Activated naive CD8-positive, alpha-beta T cell treated with anti-CD3 and anti-CD28 coated beads, Interleukin-2, amount 10 ng/mL, durations not matched to agents 7 days and 5 days (primary cell): ENCODE data around the gene PTPRN2. TPM values are rescaled to one million over a fixed set of nuclear protein-coding genes. Genes with fewer than 3 reads are reported as not detected.
"Not testable (repeated sequence)": the region's sequence is repeated elsewhere in the genome, so short reads cannot be mapped to it uniquely, and the experiment has no call there.

Source experiments
- ATAC-seq: fragments of 150-1000 bp; cut with Tn5 transposase; one replicate; pipeline ENCODE4 v1.10.0; 2021; ENCODE audit warnings: low read depth, moderate library complexity
- POLR2A ChIA-PET: fragments of 350-600 bp; sonication (Branson Sonifier 250); formaldehyde crosslinking; loops from one replicate; lab custom pipeline; 2021; ENCODE audit warnings: antibody characterized with exemption; lab: Charles Lee
- DNase-seq: peaks from one replicate; pipeline ENCODE4 v3.0.0; 2021
- H3K27ac Mint-ChIP-seq: one replicate; pipeline ENCODE4 v1.8.0; 2022; ENCODE audit warnings: mild to moderate bottlenecking, mixed read lengths
- H3K27me3 Mint-ChIP-seq: one replicate; pipeline ENCODE4 v1.8.0; 2022; ENCODE audit warnings: mild to moderate bottlenecking, moderate library complexity, mixed read lengths
- H3K36me3 Mint-ChIP-seq: one replicate; pipeline ENCODE4 v1.8.0; 2021; ENCODE audit warnings: mild to moderate bottlenecking, mixed read lengths
- H3K4me1 Mint-ChIP-seq: one replicate; pipeline ENCODE4 v1.8.0; 2021; ENCODE audit warnings: mixed read lengths
- H3K4me3 Mint-ChIP-seq: one replicate; pipeline ENCODE4 v1.8.0; 2022; ENCODE audit warnings: mild to moderate bottlenecking, moderate library complexity, mixed read lengths
- H3K9me3 Mint-ChIP-seq: one replicate; pipeline ENCODE4 v1.8.0; 2021; ENCODE audit warnings: mixed read lengths
- total RNA-seq, 2 experiments: library from RNA; stranded (reverse); gene quantifications; one replicate each; pipeline ENCODE4 v1.2.3, GENCODE V29; 2021

Gene PTPRN2
- total RNA-seq, 2 experiments from 2014 or later = 4.5 to 4.9 TPM

DNA sequence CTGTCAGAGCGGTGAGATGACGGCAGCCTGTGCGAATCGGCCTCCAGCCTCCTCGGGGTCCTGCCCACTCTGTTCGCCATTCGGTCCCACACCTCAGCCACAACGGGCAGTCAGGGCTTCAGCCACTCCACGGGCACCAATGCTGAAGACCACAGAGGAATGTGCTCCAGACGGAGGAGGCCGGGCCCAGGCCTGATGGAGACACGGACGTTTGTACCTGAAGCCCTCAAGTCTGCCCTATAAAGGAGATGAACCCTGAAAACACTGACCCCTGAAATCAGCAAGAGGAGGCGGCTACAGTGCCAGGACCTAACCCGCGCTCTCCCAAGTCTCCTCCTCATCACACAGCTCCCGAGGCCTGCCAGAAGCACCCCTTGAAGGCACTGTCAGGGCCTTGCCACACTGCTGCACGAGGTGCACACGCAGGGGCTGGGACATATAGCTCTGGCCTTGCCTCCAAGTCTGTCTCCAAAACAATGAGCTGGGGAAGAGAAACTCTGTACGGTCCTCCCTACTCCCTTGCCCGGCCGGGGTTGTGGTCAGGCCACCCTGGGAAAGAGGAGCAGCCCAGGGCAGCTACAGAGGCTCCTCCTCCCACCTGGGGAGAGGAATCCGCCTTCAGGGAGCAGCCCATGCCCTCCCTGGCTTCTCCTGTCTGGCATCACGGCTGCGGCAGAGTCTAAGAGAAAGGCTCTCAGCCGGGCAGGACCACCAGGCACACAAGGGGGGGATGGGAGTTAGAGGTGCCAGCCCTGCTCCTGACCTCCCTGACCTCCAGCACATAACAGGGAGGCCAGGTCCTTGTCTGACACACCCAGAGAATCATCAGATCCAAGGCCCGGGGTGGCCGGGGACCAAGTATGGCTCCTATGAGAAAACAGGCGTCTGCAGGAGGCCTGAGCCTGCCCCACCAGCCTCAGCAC is 310.1 kb downstream of the PTPRN2 start:
- Mint-ChIP-seq H3K27ac (no peak overlapping the region), H3K4me3 (no peak overlapping the region), H3K9me3 (no peaks in the 10 kb centered on the region), H3K36me3 (no peaks in the 10 kb centered on the region), H3K4me1 (no peaks in the 10 kb centered on the region), H3K27me3 (no peaks in the 10 kb centered on the region)
- POLR2A ChIA-PET = no interaction called here
- DNase-seq (peak; percentile 16), ATAC-seq (no peak)

DNA sequence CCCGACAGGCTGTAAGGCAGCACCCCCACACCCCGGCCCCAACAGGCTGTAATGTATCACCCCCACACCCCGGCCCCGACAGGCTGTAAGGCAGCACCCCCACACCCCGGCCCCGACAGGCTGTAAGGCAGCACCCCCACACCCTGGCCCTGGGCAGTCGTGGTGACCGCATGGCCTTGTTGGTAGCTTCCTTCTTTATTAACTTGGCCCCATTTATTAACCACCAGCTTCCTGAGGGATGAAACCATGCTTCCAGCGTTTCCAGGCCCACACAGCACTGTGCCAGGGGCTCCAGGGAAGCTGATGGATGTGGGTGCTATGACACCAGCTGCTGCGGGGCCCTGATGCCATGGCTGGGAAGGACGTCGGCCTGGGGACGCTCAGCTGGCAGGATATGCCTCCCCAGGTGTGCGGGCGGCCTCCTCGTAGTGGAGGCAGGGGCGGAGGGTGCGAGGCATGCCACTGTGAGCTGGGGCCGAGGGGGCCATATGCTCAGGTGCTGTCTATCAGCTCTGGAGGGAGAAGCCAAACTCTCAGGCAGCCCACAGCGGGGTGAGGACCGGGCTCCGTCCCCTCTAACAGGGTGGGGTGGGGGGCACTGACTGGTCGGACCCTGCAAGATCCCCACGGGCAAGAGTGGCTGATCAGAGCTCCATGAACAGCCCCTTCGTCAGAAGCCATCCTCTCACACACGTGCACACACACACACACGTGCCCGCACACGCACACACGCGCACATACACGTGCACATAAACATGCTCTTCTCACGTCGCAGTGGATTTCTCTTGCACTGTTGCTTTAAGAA is 311.0 kb downstream of the PTPRN2 start:
- POLR2A ChIA-PET = no interaction called here
- H3K9me3 Mint-ChIP-seq = no peaks in the 10 kb centered on the region
- DNase-seq (peak; percentile 10), ATAC-seq (no peak)
- no peak overlapping the region for H3K27ac Mint-ChIP-seq
- H3K36me3 Mint-ChIP-seq = no peaks in the 10 kb centered on the region
- H3K4me1 Mint-ChIP-seq = no peaks in the 10 kb centered on the region
- H3K27me3 Mint-ChIP-seq = no peaks in the 10 kb centered on the region
- H3K4me3 Mint-ChIP-seq = no peak overlapping the region

DNA sequence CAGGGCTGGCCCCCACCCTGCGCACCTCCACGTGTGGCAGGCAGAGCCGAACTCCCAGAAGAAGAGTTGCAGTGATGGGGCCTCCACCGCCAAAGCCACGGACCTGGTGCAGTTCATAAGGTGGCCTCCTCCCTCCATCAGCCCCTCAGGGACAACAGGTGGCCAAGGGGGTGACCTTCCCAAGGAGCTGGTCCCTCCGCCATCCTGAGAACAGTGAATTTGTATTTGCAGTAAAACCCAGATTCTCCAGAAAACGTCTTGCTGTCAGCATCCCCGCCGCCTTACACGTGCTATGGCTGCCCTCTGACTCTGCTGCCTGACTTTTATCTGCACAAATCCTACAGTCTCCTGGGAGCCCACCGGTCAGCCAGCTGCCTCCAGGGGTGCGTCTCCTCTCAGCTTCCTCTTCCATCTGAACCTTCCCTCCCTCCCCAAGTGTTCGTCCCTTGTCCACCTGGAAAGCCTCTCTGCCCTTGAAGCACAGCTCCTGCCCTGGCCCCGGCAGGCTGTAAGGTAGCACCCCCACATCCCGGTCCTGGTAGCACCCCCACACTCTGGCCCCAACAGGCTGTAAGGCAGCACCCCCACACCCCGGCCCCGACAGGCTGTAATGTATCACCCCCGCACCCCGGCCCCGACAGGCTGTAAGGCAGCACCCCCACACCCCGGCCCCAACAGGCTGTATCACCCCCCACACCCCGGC is 311.8 kb downstream of the PTPRN2 start:
- Mint-ChIP-seq H3K4me1 (no peaks in the 10 kb centered on the region), H3K9me3 (no peaks in the 10 kb centered on the region), H3K4me3 (no peak overlapping the region), H3K27ac (no peak overlapping the region), H3K36me3 (no peaks in the 10 kb centered on the region), H3K27me3 (no peaks in the 10 kb centered on the region)
- peak; percentile 10 for DNase-seq
- POLR2A ChIA-PET = no interaction called here
- ATAC-seq = no peak

DNA sequence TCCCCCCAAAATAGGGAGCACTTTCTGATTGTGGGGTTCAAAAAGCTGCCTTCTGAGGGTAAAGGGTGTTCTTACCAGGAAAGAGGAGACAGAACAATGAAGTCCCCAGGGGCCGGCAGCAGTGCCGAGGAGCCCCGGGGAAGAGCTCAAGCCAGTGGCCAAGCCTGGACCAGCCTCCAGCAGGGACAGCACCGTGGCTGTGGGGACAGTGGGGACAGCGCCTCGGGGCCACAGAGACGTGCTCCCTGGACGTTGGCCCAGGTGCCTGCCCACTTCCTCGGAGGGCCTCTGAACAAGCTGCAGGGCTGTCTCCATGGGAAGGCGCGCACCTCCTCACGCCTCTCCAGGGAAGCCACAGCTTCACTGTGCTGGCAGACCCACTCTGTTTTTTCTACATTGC is 312.6 kb downstream of the PTPRN2 start:
- POLR2A ChIA-PET = no interaction called here

DNA sequence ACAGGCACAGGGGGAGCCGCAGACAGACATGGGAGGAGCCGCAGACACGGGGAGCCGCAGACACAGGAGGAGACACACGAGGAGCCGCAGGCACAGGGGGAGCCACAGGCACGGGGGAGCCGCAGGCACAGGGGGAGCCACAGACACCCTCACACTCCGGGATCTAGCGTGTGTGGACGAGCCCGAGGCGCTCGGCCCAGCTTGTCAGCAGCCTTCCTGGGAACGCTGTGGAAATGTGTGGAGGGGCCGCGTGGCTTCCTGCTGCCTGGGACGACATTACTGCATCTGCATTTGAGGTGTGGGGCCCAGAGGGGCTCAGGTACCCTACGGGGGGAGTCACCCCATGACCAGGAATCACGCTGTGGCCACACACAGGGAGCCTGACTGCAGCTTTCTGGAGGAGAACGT is 313.2 kb downstream of the PTPRN2 start:
- no peak overlapping the region for H3K4me3 Mint-ChIP-seq
- POLR2A ChIA-PET = no interaction called here
- no peaks in the 10 kb centered on the region for H3K4me1 Mint-ChIP-seq
- H3K9me3 Mint-ChIP-seq = no peaks in the 10 kb centered on the region
- H3K27ac Mint-ChIP-seq = no peak overlapping the region
- H3K27me3 Mint-ChIP-seq = no peaks in the 10 kb centered on the region
- no peaks in the 10 kb centered on the region for H3K36me3 Mint-ChIP-seq
- ATAC-seq (no peak), DNase-seq (no peak)

More for the DNA sequence above, 312.6 kb downstream of the PTPRN2 start:
- Mint-ChIP-seq H3K36me3 (no peaks in the 10 kb centered on the region), H3K27me3 (no peaks in the 10 kb centered on the region), H3K4me3 (no peak overlapping the region), H3K4me1 (no peaks in the 10 kb centered on the region), H3K9me3 (no peaks in the 10 kb centered on the region), H3K27ac (no peak overlapping the region)
- ATAC-seq (no peak), DNase-seq (peak; percentile 12)

DNA sequence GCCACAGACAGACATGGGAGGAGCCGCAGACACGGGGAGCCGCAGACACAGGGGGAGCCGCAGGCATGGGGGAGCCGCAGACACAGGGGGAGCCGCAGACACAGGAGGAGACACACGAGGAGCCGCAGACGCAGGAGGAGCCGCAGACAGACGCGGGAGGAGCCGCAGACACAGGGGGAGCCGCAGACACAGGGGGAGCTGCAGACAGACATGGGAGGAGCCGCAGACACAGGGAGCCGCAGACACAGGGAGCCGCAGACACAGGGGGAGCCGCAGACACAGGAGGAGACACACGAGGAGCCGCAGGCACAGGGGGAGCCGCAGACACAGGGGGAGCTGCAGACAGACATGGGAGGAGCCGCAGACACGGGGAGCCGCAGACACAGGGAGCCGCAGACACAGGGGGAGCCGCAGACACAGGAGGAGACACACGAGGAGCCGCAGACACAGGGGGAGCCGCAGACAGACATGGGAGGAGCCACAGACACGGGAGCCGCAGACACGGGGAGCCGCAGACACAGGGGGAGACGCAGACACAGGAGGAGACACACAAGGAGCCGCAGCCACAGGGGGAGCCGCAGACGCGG is 313.8 kb downstream of the PTPRN2 start:
- H3K27ac Mint-ChIP-seq, H3K27me3 Mint-ChIP-seq, H3K36me3 Mint-ChIP-seq, ATAC-seq, H3K9me3 Mint-ChIP-seq, H3K4me1 Mint-ChIP-seq, POLR2A ChIA-PET, H3K4me3 Mint-ChIP-seq: not testable (repeated sequence)
- peak; percentile 6 for DNase-seq

DNA sequence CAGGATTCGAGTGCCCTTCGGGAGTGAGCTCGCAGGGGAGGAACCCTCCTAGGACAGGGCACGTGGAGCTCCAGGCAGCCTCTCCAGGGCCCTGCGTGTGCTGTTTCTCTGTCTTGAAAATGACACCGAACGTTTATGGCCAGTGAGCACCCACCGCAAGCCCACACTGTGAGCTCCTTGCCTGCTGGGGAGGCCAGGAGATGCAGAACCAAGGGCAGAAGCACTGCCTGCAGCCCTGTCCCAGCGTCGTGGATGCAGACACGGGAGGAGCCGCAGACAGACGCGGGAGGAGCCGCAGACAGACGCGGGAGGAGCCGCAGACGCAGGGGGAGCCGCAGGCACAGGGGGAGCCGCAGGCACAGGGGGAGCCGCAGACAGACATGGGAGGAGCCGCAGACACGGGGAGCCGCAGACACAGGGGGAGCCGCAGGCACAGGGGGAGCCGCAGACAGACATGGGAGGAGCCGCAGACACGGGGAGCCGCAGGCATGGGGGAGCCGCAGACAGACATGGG is 314.4 kb downstream of the PTPRN2 start:
- no peaks in the 10 kb centered on the region for H3K9me3 Mint-ChIP-seq
- H3K27me3 Mint-ChIP-seq = no peaks in the 10 kb centered on the region

DNA sequence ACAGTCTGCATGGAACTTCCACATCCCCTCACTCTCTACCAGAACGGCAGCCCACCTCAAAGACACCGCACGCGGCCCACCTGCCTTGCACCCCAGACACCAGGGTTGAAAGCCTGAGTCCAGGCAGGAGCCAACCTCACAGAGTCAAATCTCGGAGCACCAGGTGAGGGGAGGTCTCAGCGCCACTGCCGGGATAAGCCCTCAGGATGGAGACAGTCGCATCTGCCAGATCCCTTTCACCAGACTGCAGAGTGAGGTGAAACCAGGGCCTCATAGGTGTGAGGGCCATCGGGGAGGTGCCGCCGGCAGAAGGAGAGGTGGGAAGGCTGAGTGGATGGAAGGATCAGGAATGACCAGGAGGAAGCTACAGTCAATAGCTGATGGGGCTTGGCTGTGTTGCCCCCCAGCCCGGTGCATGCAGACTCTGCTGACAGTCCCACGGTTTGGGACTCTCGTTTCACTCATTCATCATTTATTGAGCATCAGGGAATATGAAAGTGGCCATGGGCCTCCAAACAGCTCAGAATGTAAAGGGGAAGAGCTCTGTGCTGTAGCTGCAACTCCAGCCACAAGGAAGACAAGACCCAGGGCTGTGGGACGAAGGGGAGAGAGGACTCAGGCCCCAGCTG is 315.0 kb downstream of the PTPRN2 start:
- Mint-ChIP-seq H3K4me3 (no peak overlapping the region), H3K4me1 (no peaks in the 10 kb centered on the region), H3K27ac (no peak overlapping the region), H3K36me3 (no peaks in the 10 kb centered on the region), H3K27me3 (no peaks in the 10 kb centered on the region), H3K9me3 (no peaks in the 10 kb centered on the region)
- POLR2A ChIA-PET = no interaction called here
- ATAC-seq (no peak), DNase-seq (no peak)

More for the DNA sequence above, 314.4 kb downstream of the PTPRN2 start:
- H3K36me3 Mint-ChIP-seq = no peaks in the 10 kb centered on the region
- no peak overlapping the region for H3K27ac Mint-ChIP-seq
- peak; percentile 16 for DNase-seq
- H3K4me1 Mint-ChIP-seq = no peaks in the 10 kb centered on the region
- no peak overlapping the region for H3K4me3 Mint-ChIP-seq
- POLR2A ChIA-PET = no interaction called here
- ATAC-seq = no peak

DNA sequence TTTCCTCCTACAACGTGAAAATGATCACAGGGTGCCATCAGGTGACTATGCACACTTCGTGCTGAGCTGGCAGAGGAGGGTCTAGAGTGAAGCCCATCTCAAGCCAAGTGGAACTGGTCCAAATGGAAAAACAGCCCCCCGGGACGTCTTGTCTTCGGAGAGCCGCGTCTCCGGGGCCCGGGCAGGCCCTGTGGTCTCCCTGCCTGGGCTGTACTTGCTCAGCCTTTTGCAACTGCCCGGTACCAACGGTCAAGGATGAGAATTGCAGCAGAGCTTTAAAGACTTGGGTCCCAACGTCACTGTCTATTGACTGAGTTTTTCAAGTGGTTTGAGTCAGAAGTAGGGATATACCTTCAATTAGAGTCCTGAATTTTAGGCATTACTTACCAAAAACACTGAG is 315.5 kb downstream of the PTPRN2 start:
- Mint-ChIP-seq H3K36me3 (no peaks in the 10 kb centered on the region), H3K27me3 (no peaks in the 10 kb centered on the region), H3K27ac (no peak overlapping the region), H3K4me3 (no peak overlapping the region), H3K4me1 (no peaks in the 10 kb centered on the region), H3K9me3 (no peaks in the 10 kb centered on the region)
- ATAC-seq (no peak), DNase-seq (no peak)
- POLR2A ChIA-PET = no interaction called here

DNA sequence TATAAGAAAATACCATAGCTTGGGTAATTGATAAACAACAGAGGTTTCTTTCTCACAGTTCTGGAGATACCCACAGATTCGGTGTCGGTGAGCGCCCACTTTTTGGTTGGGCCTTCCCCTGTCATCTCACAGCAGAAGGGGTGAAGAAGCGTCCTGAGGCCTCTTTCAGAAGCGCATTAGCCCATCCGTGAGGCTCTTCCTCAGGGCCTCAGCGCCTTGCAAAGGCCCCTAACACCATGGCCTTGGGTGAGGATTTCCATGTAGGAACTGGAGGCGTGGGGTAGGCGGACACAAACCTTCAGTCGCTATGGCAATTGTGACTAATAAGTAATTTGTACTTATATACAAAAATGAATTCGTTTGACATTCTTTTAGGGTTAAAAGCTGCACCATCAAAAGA is 316.0 kb downstream of the PTPRN2 start:
- Mint-ChIP-seq H3K27ac (no peak overlapping the region), H3K27me3 (no peaks in the 10 kb centered on the region), H3K36me3 (no peaks in the 10 kb centered on the region), H3K4me1 (no peaks in the 10 kb centered on the region), H3K4me3 (no peak overlapping the region), H3K9me3 (no peaks in the 10 kb centered on the region)
- ATAC-seq (no peak), DNase-seq (no peak)
- POLR2A ChIA-PET = no interaction called here

DNA sequence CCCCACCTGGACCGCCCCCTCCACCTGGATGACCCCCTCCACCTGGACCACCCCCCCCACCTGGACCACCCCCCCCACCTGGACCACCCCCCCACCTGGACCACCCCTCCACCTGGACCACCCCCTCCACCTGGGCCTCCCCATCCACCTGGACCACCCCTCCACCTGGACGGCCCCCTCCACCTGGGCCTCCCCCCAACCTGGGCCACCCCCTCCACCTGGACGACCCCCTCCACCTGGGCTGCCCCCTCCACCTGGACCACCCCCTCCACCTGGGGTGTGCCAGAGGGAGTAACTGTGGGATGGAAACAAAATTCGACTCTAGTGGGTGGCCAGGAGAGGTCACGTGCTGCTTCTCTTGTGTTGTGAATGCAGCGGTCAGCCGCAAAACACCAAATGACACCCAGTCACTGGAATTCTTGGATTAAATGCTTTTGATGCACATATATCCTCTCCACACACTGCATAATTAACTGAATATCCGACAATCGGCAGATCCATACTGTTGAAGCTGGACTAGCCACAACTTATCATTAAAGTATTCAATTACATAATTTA is 316.7 kb downstream of the PTPRN2 start:
- Mint-ChIP-seq H3K9me3 (no peaks in the 10 kb centered on the region), H3K4me3 (no peak overlapping the region), H3K4me1 (no peaks in the 10 kb centered on the region), H3K36me3 (no peaks in the 10 kb centered on the region), H3K27me3 (no peaks in the 10 kb centered on the region), H3K27ac (no peak overlapping the region)
- no peak for ATAC-seq
- no peak for DNase-seq
- POLR2A ChIA-PET = no interaction called here

DNA sequence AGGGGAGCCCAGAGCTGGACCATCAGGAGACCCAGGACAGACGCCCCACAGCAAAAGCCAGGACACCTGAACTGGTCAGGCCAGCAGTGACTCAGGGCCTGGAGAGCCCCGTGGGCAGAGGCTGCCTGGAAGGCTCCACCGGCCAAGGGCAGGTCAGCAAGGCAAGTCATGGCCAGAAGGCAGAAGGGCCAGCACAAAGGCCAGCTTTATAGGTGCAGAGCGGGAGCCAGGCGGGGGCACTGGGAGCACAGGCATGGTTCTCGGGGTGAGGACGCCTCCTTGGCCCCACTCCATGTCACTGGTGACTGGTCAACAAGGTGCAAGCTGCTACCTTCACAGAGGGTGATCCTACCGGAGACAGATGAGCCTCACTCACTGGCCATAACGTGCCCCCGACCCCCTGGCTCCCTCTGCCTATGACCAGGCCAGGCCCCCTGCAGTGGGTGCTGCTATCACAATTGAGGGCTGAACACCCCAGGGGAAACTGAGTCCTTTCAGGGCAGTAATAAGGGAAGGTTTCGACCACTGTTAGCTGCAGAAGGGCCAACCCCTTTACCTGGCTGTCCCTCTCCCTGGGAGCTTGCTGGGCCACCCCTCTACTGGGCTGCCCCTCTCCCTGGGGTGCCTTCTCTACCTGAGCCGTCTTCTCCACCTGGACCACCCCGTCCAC is 317.4 kb downstream of the PTPRN2 start:
- ATAC-seq (no peak), DNase-seq (peak; percentile 10)
- no peak overlapping the region for H3K27ac Mint-ChIP-seq
- no peaks in the 10 kb centered on the region for H3K36me3 Mint-ChIP-seq
- POLR2A ChIA-PET = no interaction called here
- H3K4me1 Mint-ChIP-seq = no peaks in the 10 kb centered on the region
- no peaks in the 10 kb centered on the region for H3K27me3 Mint-ChIP-seq
- no peak overlapping the region for H3K4me3 Mint-ChIP-seq
- no peaks in the 10 kb centered on the region for H3K9me3 Mint-ChIP-seq
